HG02884 (cell line): Measurements from ENCODE around the gene FBXL15.

ENCODE experiments used
- ATAC-seq: cut with Tn5 transposase; IDR thresholded peaks from one replicate; pipeline ENCODE4 v1.9.1; 2021; ENCODE audit warnings: mild to moderate bottlenecking, moderate library complexity; ENCODE audit not compliant: unreplicated experiment

The FBXL15 gene

GRCh38 chr10:102409604-102410428 is 10.8 kb upstream of the FBXL15 start:
- ATAC-seq = no peak

GRCh38 chr10:102410429-102411073 is 10.1 kb upstream of the FBXL15 start:
- ATAC-seq = no peak

DNA sequence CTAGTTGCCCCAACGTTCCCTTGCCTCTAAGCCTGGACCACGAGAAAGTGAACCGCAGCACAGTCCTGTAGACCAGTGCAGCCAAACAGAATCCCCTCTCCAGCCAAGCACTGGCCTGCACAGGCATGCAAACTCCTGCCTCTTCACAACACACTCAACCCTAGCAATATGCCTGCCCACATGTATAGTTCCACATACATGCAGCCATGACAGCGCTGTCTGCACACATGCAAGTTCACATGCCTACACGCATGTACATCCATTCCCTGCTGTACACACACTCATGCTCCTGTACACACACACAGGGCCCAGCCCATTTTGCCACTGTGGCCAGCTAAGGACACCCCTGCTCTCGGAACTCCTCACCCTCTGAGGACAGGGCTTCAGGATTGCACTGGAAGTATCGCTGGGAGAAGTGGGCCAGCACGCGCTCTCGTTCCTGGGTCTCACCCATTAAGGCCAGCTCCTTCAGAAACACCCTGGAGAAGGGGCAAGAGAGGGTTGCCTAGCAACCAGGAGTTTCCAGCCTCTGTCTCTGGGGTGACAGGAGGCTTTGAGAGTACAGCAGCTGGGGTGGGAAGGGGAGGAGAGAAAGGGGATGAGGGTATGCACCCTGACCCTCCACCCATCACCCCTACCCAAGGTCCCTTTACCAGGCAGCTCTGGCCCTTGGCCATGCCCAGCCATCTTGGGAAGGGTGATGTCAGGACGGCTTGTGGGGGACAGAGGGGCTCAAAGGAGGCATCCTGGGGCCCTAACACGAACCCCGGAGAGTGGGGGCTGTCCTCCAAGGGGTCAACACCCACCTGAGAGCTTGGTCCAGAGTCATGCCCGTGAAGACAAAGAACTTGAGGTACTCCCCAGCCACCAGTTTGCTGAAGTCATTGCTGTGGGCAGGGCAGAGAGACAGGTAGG is 9.0 kb upstream of the FBXL15 start:
- ATAC-seq = no peak

DNA sequence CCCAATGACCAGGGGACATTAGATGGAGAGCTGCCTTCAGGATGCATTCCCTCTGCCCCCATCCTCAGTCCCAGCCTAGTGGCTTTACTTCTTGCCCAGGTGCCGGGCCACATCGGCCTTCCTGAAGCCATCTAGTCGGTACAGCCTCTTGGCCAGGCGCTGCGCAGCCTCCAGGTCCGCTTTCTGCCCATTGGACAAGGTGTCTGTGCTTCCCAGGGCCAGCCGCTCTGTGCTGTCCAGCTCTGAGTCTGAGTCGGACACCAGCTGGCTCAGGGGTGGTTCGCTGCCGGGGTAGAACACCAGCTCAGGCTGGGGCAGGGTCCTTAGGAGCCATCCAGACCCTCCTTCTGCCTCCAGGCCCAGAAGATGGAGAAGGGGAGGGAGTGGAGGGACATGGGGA is 8.3 kb upstream of the FBXL15 start:
- no peak for ATAC-seq

GRCh38 chr10:102413053-102413705 is 7.5 kb upstream of the FBXL15 start:
- no peak for ATAC-seq

- no peak for ATAC-seq
These were observed 6.7 kb upstream of the FBXL15 start for GRCh38 chr10:102413806-102414561.

GRCh38 chr10:102414749-102415148 is 5.9 kb upstream of the FBXL15 start:
- ATAC-seq = no peak

DNA sequence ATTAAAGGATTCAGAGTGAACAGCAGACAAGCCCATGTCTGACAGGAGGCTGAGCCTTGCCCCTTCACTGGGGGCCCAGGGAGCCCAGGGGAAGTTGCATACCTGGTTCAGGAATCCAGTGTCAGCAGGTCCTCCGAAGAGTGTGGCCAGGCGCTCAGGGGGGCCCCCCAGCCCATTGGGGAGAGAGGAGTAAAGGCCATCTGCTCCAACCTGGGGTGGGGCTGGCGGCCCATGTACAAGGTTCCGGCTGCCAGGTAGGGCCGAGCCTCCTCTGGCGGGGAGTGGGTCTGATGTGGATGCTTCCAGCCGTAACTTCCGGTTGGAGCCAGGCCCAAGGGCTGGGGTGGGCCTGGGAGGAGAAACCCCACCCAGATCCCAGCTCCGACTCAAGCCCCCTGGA is 4.4 kb upstream of the FBXL15 start:
- no peak for ATAC-seq

- no peak for ATAC-seq
These were observed 3.9 kb upstream of the FBXL15 start for GRCh38 chr10:102416695-102417094.

- ATAC-seq = no peak
These were observed 1.9 kb upstream of the FBXL15 start, which contains the start of gene PSD for GRCh38 chr10:102418622-102419268. TSS of gene PSD (minus strand) at chr10:102418785. CDS start at chr10:102417038, 1,747 bp downstream.

DNA sequence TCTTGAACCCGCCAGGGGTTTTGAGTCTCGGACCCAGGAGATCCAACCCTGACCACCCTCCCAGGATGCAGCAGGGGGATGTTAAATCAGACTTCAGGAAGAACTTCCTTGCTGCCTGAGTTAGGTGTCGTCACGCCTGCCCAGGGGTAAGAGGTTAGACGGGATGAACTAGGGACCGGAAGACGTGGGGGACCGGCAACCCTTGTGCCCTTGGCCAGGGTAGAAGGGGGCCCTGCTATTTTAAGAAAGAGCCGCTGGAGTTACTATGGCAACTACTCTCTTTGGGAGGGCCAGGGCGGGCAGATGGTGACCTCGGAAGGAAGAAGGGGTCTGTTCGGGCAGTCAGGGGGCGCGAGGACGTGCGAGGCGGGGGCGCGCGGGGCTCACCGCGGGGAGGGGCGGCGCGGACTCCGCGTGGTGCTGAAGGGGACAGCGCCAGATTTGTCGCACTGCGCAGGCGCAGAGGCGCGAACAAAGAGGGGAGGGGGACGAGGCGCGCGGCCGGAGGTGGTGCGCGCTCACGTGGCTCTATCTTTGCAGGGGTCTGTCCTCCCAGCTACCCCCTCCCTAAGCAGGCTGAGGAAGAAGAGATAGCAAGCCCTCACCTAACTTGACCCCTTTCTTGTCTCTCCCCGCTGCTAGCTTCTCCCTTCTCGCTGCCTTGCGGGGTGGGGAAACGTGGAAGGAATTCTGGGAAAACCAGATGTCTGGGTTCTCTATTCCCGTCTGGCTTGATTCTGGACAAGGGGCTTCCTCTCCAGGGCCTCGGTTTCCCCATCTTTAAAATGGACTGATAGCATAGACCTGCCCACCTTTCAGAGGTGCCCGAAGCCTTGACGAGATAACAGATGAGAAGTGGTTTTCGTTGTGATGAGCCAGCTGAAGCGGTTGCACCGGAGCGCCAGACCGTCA is 1.1 kb upstream of the FBXL15 start:
- no peak for ATAC-seq

DNA sequence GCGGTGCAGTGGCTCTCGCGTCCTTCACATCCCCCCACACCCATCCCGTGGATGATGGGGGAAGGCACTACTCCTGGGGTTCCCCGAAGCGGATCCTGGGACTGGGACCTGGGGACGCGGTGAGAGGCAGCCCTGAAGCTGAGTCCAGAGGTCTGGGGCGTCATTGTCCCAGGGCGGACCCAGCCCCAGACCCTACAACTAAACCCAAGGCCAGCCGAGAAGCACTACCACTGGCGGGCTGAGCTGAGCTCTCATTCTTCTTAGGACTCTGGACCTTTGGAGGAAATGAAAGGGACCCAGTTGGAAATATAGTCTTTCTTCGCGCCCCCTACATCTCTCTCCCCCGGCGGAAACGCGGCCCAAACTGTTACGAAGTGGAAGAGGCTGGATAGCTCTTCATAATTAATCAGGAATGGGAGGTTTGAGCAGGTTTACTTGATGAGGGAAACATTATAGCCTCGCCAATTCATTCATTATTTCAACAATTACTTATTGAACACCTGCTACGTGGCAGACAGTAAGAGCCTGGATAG is 389 bp upstream of the FBXL15 start:
- ATAC-seq = no peak

GRCh38 chr10:102421507-102421756 is 796 bp downstream of the FBXL15 start:
- ATAC-seq = no peak

DNA sequence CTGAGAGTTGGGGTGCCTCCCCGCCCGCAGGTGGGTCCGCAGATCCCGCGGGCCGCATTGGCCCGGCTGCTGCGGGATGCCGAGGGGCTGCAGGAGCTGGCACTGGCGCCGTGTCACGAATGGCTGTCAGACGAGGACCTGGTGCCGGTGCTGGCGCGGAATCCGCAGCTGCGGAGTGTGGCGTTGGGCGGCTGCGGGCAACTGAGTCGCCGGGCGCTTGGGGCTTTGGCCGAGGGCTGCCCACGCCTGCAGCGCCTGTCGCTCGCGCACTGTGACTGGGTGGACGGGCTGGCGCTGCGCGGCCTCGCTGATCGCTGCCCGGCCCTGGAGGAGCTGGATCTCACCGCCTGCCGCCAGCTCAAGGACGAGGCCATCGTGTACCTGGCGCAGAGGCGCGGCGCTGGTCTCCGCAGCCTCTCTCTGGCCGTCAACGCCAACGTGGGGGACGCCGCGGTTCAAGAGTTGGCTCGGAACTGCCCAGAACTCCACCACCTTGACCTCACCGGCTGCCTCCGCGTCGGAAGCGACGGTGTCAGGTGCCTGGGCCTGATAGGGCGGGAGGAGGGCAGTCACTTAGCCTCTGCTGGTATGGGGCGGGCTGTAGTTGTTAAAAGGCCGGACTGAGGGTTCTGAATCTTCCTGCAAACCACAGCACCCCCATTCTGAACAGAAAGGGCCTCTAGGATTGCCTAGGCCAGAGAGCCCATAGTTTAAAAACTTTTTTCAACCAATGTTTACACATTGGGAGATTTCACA is 1.3 kb downstream of the FBXL15 start:
- no peak for ATAC-seq

GRCh38 chr10:102422545-102423129 is 2.0 kb downstream of the FBXL15 start:
- no peak for ATAC-seq

GRCh38 chr10:102423372-102423968 is 2.8 kb downstream of the FBXL15 start:
- ATAC-seq = no peak

- no peak for ATAC-seq
These were observed 3.5 kb downstream of the FBXL15 start for GRCh38 chr10:102424145-102424544.
